HUDEP-2 (cell line): ENCODE data around the gene DBNDD1.
"Not testable (repeated sequence)": the region's sequence is repeated elsewhere in the genome, so short reads cannot be mapped to it uniquely, and the experiment has no call there.

Source experiments
- DNase-seq, 76 experiments: peaks; one replicate each; lab custom pipeline; 2025; ENCODE audit not compliant: unreplicated experiment in 76 of 76; lab: John Stamatoyannopoulos, UW

The DBNDD1 gene

GRCh38 chr16:90018652-90019542 lies at the start of gene DBNDD1:
TSS of gene DBNDD1 (minus strand) at chr16:90019456. CDS start at chr16:90019341, 115 bp downstream.
- DNase-seq: no peak

- DNase-seq: no peak
Observed at GRCh38 chr16:90061437-90061836, 42.2 kb upstream of the DBNDD1 start.

GRCh38 chr16:90057738-90058173 lies 38.5 kb upstream of the DBNDD1 start:
- peak in 52 of 76 experiments; percentile 5 to 61 (median 30) for DNase-seq

- not testable (repeated sequence) for DNase-seq
Observed at GRCh38 chr16:90056521-90056920, 37.3 kb upstream of the DBNDD1 start.

- DNase-seq: no peak
Observed at GRCh38 chr16:90055371-90055770, 36.1 kb upstream of the DBNDD1 start.

- no peak for DNase-seq
Observed at GRCh38 chr16:90054554-90054953, 35.3 kb upstream of the DBNDD1 start.

GRCh38 chr16:90053902-90054500 lies 34.7 kb upstream of the DBNDD1 start:
- no peak for DNase-seq

- DNase-seq: no peak
Observed at GRCh38 chr16:90050969-90051368, 31.7 kb upstream of the DBNDD1 start.

GRCh38 chr16:90048737-90049330 lies 29.6 kb upstream of the DBNDD1 start:
- no peak for DNase-seq

- no peak for DNase-seq
Observed at GRCh38 chr16:90048347-90048722, 29.1 kb upstream of the DBNDD1 start.

GRCh38 chr16:90047714-90048346 lies 28.6 kb upstream of the DBNDD1 start:
- no peak for DNase-seq

- peak in 1 of 76 experiments; percentile 6 for DNase-seq
Observed at GRCh38 chr16:90046971-90047713, 27.9 kb upstream of the DBNDD1 start.

GRCh38 chr16:90046122-90046970 lies 27.1 kb upstream of the DBNDD1 start:
- DNase-seq: no peak

- DNase-seq: no peak
Observed at GRCh38 chr16:90044111-90044551, 24.9 kb upstream of the DBNDD1 start.

GRCh38 chr16:90043526-90043925 lies 24.3 kb upstream of the DBNDD1 start:
- no peak for DNase-seq

GRCh38 chr16:90042946-90043514 lies 23.8 kb upstream of the DBNDD1 start:
- no peak for DNase-seq

- DNase-seq: no peak
Observed at GRCh38 chr16:90041896-90042473, 22.7 kb upstream of the DBNDD1 start.

GRCh38 chr16:90040152-90041023 lies 21.1 kb upstream of the DBNDD1 start:
- DNase-seq: no peak
